Hepatocyte (in vitro differentiated cells): ENCODE measurements around the gene ZNF865.

ENCODE experiments used
- CTCF ChIP-seq: fragments of 200-600 bp; sonication (generic); IDR thresholded peaks from 2 replicates; pipeline ENCODE4 v1.5.1; 2016; ENCODE audit warnings: antibody characterized with exemption, mild to moderate bottlenecking; ENCODE audit not compliant: poor library complexity
- EZH2 ChIP-seq: fragments of 200-600 bp; sonication (generic); IDR thresholded peaks from 2 replicates; pipeline ENCODE4 v1.6.1; 2016; ENCODE audit warnings: antibody characterized with exemption, mild to moderate bottlenecking, borderline replicate concordance

GRCh38 chr19:55611983-55612645 is 6.7 kb downstream of the ZNF865 start:
- TF ChIP-seq CTCF (no peak), EZH2 (no peak)
